ENCODE measurements around the gene TAF11L4. TPM values are rescaled to one million over a fixed set of nuclear protein-coding genes. Genes with fewer than 3 reads are reported as not detected.
"Not testable (repeated sequence)": the region's sequence is repeated elsewhere in the genome, so short reads cannot be mapped to it uniquely, and the experiment has no call there.

The TAF11L4 gene
- total RNA-seq: not detected
- not detected for polyA plus RNA-seq

GRCh38 chr5:17521501-17521900 is at the start of gene TAF11L4:
TAF11L4 (plus strand) TSS chr5:17521801.
- H3K4me1 ChIP-seq (ENCODE audit: insufficient read depth, low read length); H3K27me3 ChIP-seq (ENCODE audit: insufficient read depth, low read length, poor library complexity, severe bottlenecking); H3K27me3 Mint-ChIP-seq; H3K9me3 Mint-ChIP-seq; H3K9me3 ChIP-seq (ENCODE audit: low read length); H3K36me3 Mint-ChIP-seq; H3K36me3 ChIP-seq (ENCODE audit: insufficient read depth, low read length); POLR2A ChIA-PET; H3K4me3 ChIP-seq (ENCODE audit: low read length); H3K27ac Mint-ChIP-seq; CTCF ChIA-PET; H3K4me3 Mint-ChIP-seq; DNase-seq; H3K4me1 Mint-ChIP-seq; H3K27ac ChIP-seq (ENCODE audit: low read depth, low read length): not testable (repeated sequence)

- H3K36me3 ChIP-seq (ENCODE audit: insufficient read depth, low read length); H3K27me3 Mint-ChIP-seq; H3K27me3 ChIP-seq (ENCODE audit: insufficient read depth, low read length, poor library complexity, severe bottlenecking); H3K4me3 ChIP-seq (ENCODE audit: low read length); H3K9me3 ChIP-seq (ENCODE audit: low read length); H3K27ac ChIP-seq (ENCODE audit: low read depth, low read length); POLR2A ChIA-PET; H3K4me1 ChIP-seq (ENCODE audit: insufficient read depth, low read length); H3K27ac Mint-ChIP-seq; DNase-seq; H3K4me3 Mint-ChIP-seq; H3K36me3 Mint-ChIP-seq; H3K4me1 Mint-ChIP-seq; CTCF ChIA-PET: not testable (repeated sequence)
- H3K9me3 Mint-ChIP-seq: peaks cover 5 to 11% (median 5%) of the 10 kb centered on the region in 5 donors
Measured at GRCh38 chr5:17475064-17475463, 46.5 kb upstream of the TAF11L4 start.

- H3K9me3 ChIP-seq (ENCODE audit: low read length): no peaks in the 10 kb centered on the region
- no peak overlapping the region for H3K27ac ChIP-seq (ENCODE audit: low read depth, low read length)
- H3K4me1 Mint-ChIP-seq: no peaks in the 10 kb centered on the region
- H3K4me1 ChIP-seq (ENCODE audit: insufficient read depth, low read length): no peaks in the 10 kb centered on the region
- H3K4me3 Mint-ChIP-seq: no peak overlapping the region
- POLR2A ChIA-PET: no interaction called here
- no peaks in the 10 kb centered on the region for H3K36me3 Mint-ChIP-seq
- H3K27me3 Mint-ChIP-seq: no peaks in the 10 kb centered on the region
- no peaks in the 10 kb centered on the region for H3K36me3 ChIP-seq (ENCODE audit: insufficient read depth, low read length)
- H3K4me3 ChIP-seq (ENCODE audit: low read length): no peak overlapping the region
- DNase-seq: no peak
- no peak overlapping the region for H3K27ac Mint-ChIP-seq
- no peaks in the 10 kb centered on the region for H3K27me3 ChIP-seq (ENCODE audit: insufficient read depth, low read length, poor library complexity, severe bottlenecking)
- H3K9me3 Mint-ChIP-seq: peaks cover 3 to 6% (median 5%) of the 10 kb centered on the region in 5 donors
- CTCF ChIA-PET: no interaction called here
Measured at GRCh38 chr5:17477043-17477442, 44.6 kb upstream of the TAF11L4 start.

GRCh38 chr5:17477573-17478265 is 43.9 kb upstream of the TAF11L4 start:
- H3K27ac Mint-ChIP-seq: no peak overlapping the region
- no peak for DNase-seq
- H3K9me3 Mint-ChIP-seq: peaks cover 3 to 8% (median 5%) of the 10 kb centered on the region in 5 donors
- H3K9me3 ChIP-seq (ENCODE audit: low read length): no peaks in the 10 kb centered on the region
- H3K4me1 Mint-ChIP-seq: no peaks in the 10 kb centered on the region
- H3K27me3 Mint-ChIP-seq: no peaks in the 10 kb centered on the region
- H3K4me1 ChIP-seq (ENCODE audit: insufficient read depth, low read length): no peaks in the 10 kb centered on the region
- no peaks in the 10 kb centered on the region for H3K36me3 Mint-ChIP-seq
- H3K27ac ChIP-seq (ENCODE audit: low read depth, low read length): no peak overlapping the region
- no peaks in the 10 kb centered on the region for H3K36me3 ChIP-seq (ENCODE audit: insufficient read depth, low read length)
- no peaks in the 10 kb centered on the region for H3K27me3 ChIP-seq (ENCODE audit: insufficient read depth, low read length, poor library complexity, severe bottlenecking)
- ChIA-PET CTCF (no interaction called here), POLR2A (no interaction called here)
- no peak overlapping the region for H3K4me3 ChIP-seq (ENCODE audit: low read length)
- H3K4me3 Mint-ChIP-seq: no peak overlapping the region

- H3K4me3 Mint-ChIP-seq: no peak overlapping the region
- DNase-seq: no peak
- H3K27me3 Mint-ChIP-seq: no peaks in the 10 kb centered on the region
- Histone ChIP-seq H3K27me3 (ENCODE audit: insufficient read depth, low read length, poor library complexity, severe bottlenecking) (no peaks in the 10 kb centered on the region), H3K9me3 (ENCODE audit: low read length) (no peaks in the 10 kb centered on the region), H3K27ac (ENCODE audit: low read depth, low read length) (no peak overlapping the region), H3K4me3 (ENCODE audit: low read length) (no peak overlapping the region), H3K36me3 (ENCODE audit: insufficient read depth, low read length) (no peaks in the 10 kb centered on the region), H3K4me1 (ENCODE audit: insufficient read depth, low read length) (no peaks in the 10 kb centered on the region)
- ChIA-PET POLR2A (no interaction called here), CTCF (no interaction called here)
- H3K9me3 Mint-ChIP-seq: peaks cover 3 to 8% (median 5%) of the 10 kb centered on the region in 5 donors
- H3K36me3 Mint-ChIP-seq: no peaks in the 10 kb centered on the region
- no peaks in the 10 kb centered on the region for H3K4me1 Mint-ChIP-seq
- no peak overlapping the region for H3K27ac Mint-ChIP-seq
Measured at GRCh38 chr5:17481378-17481777, 40.2 kb upstream of the TAF11L4 start.

GRCh38 chr5:17482790-17483189 is 38.8 kb upstream of the TAF11L4 start:
- CTCF ChIA-PET: no interaction called here

GRCh38 chr5:17486464-17487173 is 35.0 kb upstream of the TAF11L4 start:
- DNase-seq; H3K27ac ChIP-seq (ENCODE audit: low read depth, low read length); H3K27ac Mint-ChIP-seq; CTCF ChIA-PET; H3K4me1 ChIP-seq (ENCODE audit: insufficient read depth, low read length); POLR2A ChIA-PET; H3K36me3 Mint-ChIP-seq; H3K36me3 ChIP-seq (ENCODE audit: insufficient read depth, low read length); H3K4me1 Mint-ChIP-seq; H3K9me3 ChIP-seq (ENCODE audit: low read length); H3K4me3 ChIP-seq (ENCODE audit: low read length); H3K27me3 ChIP-seq (ENCODE audit: insufficient read depth, low read length, poor library complexity, severe bottlenecking); H3K27me3 Mint-ChIP-seq; H3K4me3 Mint-ChIP-seq: not testable (repeated sequence)
- peaks cover 2 to 22% (median 9%) of the 10 kb centered on the region in 5 donors for H3K9me3 Mint-ChIP-seq

More at GRCh38 chr5:17482790-17483189, 38.8 kb upstream of the TAF11L4 start:
- no peaks in the 10 kb centered on the region for H3K4me1 Mint-ChIP-seq
- POLR2A ChIA-PET: no interaction called here
- H3K27me3 Mint-ChIP-seq: no peaks in the 10 kb centered on the region
- H3K4me1 ChIP-seq (ENCODE audit: insufficient read depth, low read length): no peaks in the 10 kb centered on the region
- H3K4me3 Mint-ChIP-seq: no peak overlapping the region
- H3K4me3 ChIP-seq (ENCODE audit: low read length): no peak overlapping the region
- peaks cover 0 to 8% (median 5%) of the 10 kb centered on the region in 5 donors for H3K9me3 Mint-ChIP-seq
- no peaks in the 10 kb centered on the region for H3K27me3 ChIP-seq (ENCODE audit: insufficient read depth, low read length, poor library complexity, severe bottlenecking)
- no peaks in the 10 kb centered on the region for H3K36me3 ChIP-seq (ENCODE audit: insufficient read depth, low read length)
- no peak overlapping the region for H3K27ac Mint-ChIP-seq
- H3K36me3 Mint-ChIP-seq: no peaks in the 10 kb centered on the region
- no peak overlapping the region for H3K27ac ChIP-seq (ENCODE audit: low read depth, low read length)
- no peak for DNase-seq
- H3K9me3 ChIP-seq (ENCODE audit: low read length): no peaks in the 10 kb centered on the region

- no peaks in the 10 kb centered on the region for H3K36me3 ChIP-seq (ENCODE audit: insufficient read depth, low read length)
- H3K27me3 ChIP-seq (ENCODE audit: insufficient read depth, low read length, poor library complexity, severe bottlenecking): no peaks in the 10 kb centered on the region
- Mint-ChIP-seq H3K27me3 (no peaks in the 10 kb centered on the region), H3K4me1 (no peaks in the 10 kb centered on the region), H3K36me3 (no peaks in the 10 kb centered on the region), H3K9me3 (peaks cover 2 to 24% (median 10%) of the 10 kb centered on the region in 5 donors), H3K4me3 (no peak overlapping the region), H3K27ac (no peak overlapping the region)
- ChIA-PET POLR2A (no interaction called here), CTCF (no interaction called here)
- H3K27ac ChIP-seq (ENCODE audit: low read depth, low read length): no peak overlapping the region
- H3K9me3 ChIP-seq (ENCODE audit: low read length): no peaks in the 10 kb centered on the region
- no peak for DNase-seq
- no peak overlapping the region for H3K4me3 ChIP-seq (ENCODE audit: low read length)
- H3K4me1 ChIP-seq (ENCODE audit: insufficient read depth, low read length): no peaks in the 10 kb centered on the region
Measured at GRCh38 chr5:17487174-17487512, 34.5 kb upstream of the TAF11L4 start.

Measured in CD8-positive, alpha-beta memory T cell (primary cell).